Natural killer cell (primary cell): ENCODE results near the gene POT1. TPM values are rescaled to one million over a fixed set of nuclear protein-coding genes. Genes with fewer than 3 reads are reported as not detected.

Experiments
- ATAC-seq, 3 donors: fragments of 150-1000 bp in 2 of 3; fragments of 200-7000 bp in 1 of 3; cut with Tn5 transposase; 1 replicate in 1 of 3; 2 replicates in 2 of 3; pipeline ENCODE4 v1.10.0; 2021; ENCODE audit warnings: mild to moderate bottlenecking in 2 of 3, moderate library complexity in 2 of 3
- DNase-seq, 2 donors: peaks; one replicate each; pipeline versions ENCODE4 v3.0.0 to v3.0.0-alpha.2; 2013 to 2021; ENCODE audit warnings: mixed read lengths in 1 of 2
- H3K27ac ChIP-seq: one replicate; pipeline ENCODE4 v1.5.1; 2013; ENCODE audit warnings: mild to moderate bottlenecking, low read length
- H3K27me3 ChIP-seq: one replicate; pipeline ENCODE4 v1.6.1; 2013; ENCODE audit warnings: low read length; ENCODE audit not compliant: control insufficient read depth, insufficient read depth
- H3K36me3 ChIP-seq: one replicate; pipeline ENCODE4 v1.6.1; 2013; ENCODE audit warnings: low read length; ENCODE audit not compliant: control insufficient read depth, insufficient read depth
- H3K4me1 ChIP-seq: one replicate; pipeline ENCODE4 v1.6.1; 2013; ENCODE audit warnings: low read length; ENCODE audit not compliant: control insufficient read depth, insufficient read depth
- H3K4me3 ChIP-seq: one replicate; pipeline ENCODE4 v1.5.1; 2013; ENCODE audit warnings: low read length
- H3K9me3 ChIP-seq: one replicate; pipeline ENCODE4 v1.6.1; 2013; ENCODE audit warnings: low read length; ENCODE audit not compliant: control insufficient read depth, insufficient read depth
- H3K27ac Mint-ChIP-seq, 2 donors: one replicate each; pipeline ENCODE4 v1.8.0; 2022; ENCODE audit warnings: mild to moderate bottlenecking in 2 of 2, mixed read lengths in 2 of 2, moderate library complexity in 1 of 2
- H3K27me3 Mint-ChIP-seq, 2 donors: one replicate each; pipeline ENCODE4 v1.8.0; 2022; ENCODE audit warnings: low read depth in 2 of 2, mixed read lengths in 2 of 2
- H3K36me3 Mint-ChIP-seq: one replicate; pipeline ENCODE4 v1.8.0; 2022; ENCODE audit warnings: mixed read lengths
- H3K4me1 Mint-ChIP-seq, 2 donors: one replicate each; pipeline ENCODE4 v1.8.0; 2022; ENCODE audit warnings: mixed read lengths in 2 of 2
- H3K4me3 Mint-ChIP-seq: one replicate; pipeline ENCODE4 v1.8.0; 2022; ENCODE audit warnings: mild to moderate bottlenecking, moderate library complexity, mixed read lengths
- H3K9me3 Mint-ChIP-seq, 2 donors: one replicate each; pipeline ENCODE4 v1.8.0; 2022; ENCODE audit warnings: mixed read lengths in 2 of 2
- WGBS: methylation state at CpG from one replicate; pipeline ENCODE4 v1.1.7; 2013; ENCODE audit warnings: missing lambda C conversion rate; ENCODE audit not compliant: insufficient coverage; 5-methylcytosine and 5-hydroxymethylcytosine counted together
- intact Hi-C: fragments of 100-400 bp; cut with micrococcal nuclease; formaldehyde crosslinking; loops from one replicate; pipeline ENCODE4 v1.14.2; 2022
- total RNA-seq, 4 donors: library from RNA; stranded (reverse); fragments of 120-200 nt in 1 of 4; gene quantifications; one replicate each; pipeline versions ENCODE4 v1.2.3 to v1.2.4, GENCODE V29; 2013 to 2022
- TF ChIP-seq, protein P1 (sequence below): fragments of 200-600 bp; IDR thresholded peaks from one replicate; pipeline ENCODE4 v1.8.0; 2022; ENCODE audit warnings: antibody characterized with exemption

POT1 gene
- total RNA-seq, 3 donors from 2014 or later (not counting 1 experiment from before 2014, with no cell fraction given), result 19.7 to 22.0 (median 20.8) TPM

DNA sequence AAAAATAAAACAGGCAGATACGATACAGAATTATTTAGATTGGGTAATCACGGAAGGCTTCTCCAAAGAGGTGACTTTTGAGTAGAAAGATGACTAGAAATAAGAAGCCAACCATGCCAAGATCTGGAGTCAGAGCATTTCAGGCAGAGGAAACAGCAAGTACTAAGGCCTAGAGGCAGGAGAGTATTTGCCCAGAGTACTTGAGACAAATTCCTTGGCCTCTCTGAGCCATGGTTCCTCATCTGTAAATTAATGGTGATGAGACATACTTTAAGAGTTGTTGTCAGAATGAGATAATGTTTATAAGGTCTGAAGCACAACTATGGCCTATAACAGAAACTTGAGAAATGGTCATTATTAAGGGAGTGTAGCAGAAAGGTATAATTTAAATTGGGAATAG, 148.2 kb downstream of the POT1 start:
- Mint-ChIP-seq H3K9me3 (peaks cover 0 to 2% of the 10 kb centered on the region in 2 donors), H3K27ac (no peak overlapping the region), H3K36me3 (no peaks in the 10 kb centered on the region), H3K27me3 (peaks cover 0 to 4% of the 10 kb centered on the region in 2 donors), H3K4me1 (no peaks in the 10 kb centered on the region), H3K4me3 (no peak overlapping the region)
- H3K27me3 ChIP-seq, result no peaks in the 10 kb centered on the region
- 91% methylated on average over 2 of the region's 2 CpGs for WGBS
- intact Hi-C loops, result no loop called here
- DNase-seq, result no peak
- H3K4me1 ChIP-seq, result no peaks in the 10 kb centered on the region
- TF ChIP-seq, protein P1, sequence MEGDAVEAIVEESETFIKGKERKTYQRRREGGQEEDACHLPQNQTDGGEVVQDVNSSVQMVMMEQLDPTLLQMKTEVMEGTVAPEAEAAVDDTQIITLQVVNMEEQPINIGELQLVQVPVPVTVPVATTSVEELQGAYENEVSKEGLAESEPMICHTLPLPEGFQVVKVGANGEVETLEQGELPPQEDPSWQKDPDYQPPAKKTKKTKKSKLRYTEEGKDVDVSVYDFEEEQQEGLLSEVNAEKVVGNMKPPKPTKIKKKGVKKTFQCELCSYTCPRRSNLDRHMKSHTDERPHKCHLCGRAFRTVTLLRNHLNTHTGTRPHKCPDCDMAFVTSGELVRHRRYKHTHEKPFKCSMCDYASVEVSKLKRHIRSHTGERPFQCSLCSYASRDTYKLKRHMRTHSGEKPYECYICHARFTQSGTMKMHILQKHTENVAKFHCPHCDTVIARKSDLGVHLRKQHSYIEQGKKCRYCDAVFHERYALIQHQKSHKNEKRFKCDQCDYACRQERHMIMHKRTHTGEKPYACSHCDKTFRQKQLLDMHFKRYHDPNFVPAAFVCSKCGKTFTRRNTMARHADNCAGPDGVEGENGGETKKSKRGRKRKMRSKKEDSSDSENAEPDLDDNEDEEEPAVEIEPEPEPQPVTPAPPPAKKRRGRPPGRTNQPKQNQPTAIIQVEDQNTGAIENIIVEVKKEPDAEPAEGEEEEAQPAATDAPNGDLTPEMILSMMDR, result no peak
- H3K9me3 ChIP-seq, result no peaks in the 10 kb centered on the region
- no peaks in the 10 kb centered on the region for H3K36me3 ChIP-seq
- no peak overlapping the region for H3K27ac ChIP-seq
- no peak overlapping the region for H3K4me3 ChIP-seq
- ATAC-seq, result no peak

DNA sequence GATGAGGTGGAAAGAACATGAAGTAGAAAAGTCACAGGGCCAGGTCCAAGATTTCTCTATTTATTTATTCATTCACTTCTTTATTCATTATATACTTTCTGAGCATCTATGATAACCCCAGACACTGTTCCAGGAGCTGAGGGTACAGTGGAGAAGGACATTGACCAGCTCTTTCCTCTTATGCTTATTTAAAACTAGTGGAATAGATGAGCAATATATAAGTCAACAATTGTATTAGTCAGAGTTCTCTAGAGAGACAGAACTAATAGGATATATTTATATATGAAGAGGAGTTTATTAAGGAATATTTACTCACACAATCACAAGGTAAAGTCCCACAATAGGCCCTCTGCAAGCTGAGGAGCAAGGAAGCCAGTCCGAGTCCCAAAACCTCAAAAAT, 149.0 kb downstream of the POT1 start:
- intact Hi-C loops, result no loop called here
- no peak for DNase-seq
- TF ChIP-seq, protein P1, result no peak
- no peaks in the 10 kb centered on the region for H3K4me1 Mint-ChIP-seq
- no peaks in the 10 kb centered on the region for H3K4me1 ChIP-seq
- H3K36me3 Mint-ChIP-seq, result no peaks in the 10 kb centered on the region
- H3K27ac ChIP-seq, result no peak overlapping the region
- H3K27ac Mint-ChIP-seq, result no peak overlapping the region
- no peak overlapping the region for H3K4me3 ChIP-seq
- peaks cover 0 to 2% of the 10 kb centered on the region in 2 donors for H3K9me3 Mint-ChIP-seq
- 75% methylated on average over 1 of the region's 1 CpG for WGBS
- H3K27me3 ChIP-seq, result no peaks in the 10 kb centered on the region
- no peaks in the 10 kb centered on the region for H3K36me3 ChIP-seq
- ATAC-seq, result no peak
- no peak overlapping the region for H3K4me3 Mint-ChIP-seq
- no peaks in the 10 kb centered on the region for H3K9me3 ChIP-seq
- H3K27me3 Mint-ChIP-seq, result peaks cover 0 to 4% of the 10 kb centered on the region in 2 donors

DNA sequence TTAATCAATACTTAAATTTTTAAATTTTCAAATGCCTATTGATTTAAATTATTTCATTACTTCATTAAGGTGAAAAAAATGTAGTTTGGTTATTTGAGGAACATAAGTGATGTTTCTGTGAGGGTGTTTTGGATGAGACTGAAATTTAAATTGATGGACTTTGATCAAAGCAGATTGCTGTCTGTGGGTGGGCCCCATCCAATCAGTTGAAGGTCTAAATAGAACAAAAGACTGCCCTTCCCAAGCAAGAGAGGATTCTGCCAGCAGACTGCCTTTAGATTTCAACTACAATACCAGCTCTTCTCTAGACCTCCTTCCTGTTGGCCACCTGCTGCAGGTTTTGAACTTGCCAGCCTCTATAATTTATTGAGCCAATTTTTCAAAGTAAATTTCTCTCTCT, 149.6 kb downstream of the POT1 start:
- ATAC-seq, result no peak
- TF ChIP-seq, protein P1, result no peak
- Mint-ChIP-seq H3K9me3 (peaks cover 0 to 2% of the 10 kb centered on the region in 2 donors), H3K36me3 (no peaks in the 10 kb centered on the region), H3K4me3 (no peak overlapping the region), H3K27ac (no peak overlapping the region), H3K4me1 (no peaks in the 10 kb centered on the region), H3K27me3 (peaks cover 0 to 4% of the 10 kb centered on the region in 2 donors)
- no peak overlapping the region for H3K27ac ChIP-seq
- DNase-seq, result no peak
- intact Hi-C loops, result no loop called here
- no peaks in the 10 kb centered on the region for H3K4me1 ChIP-seq
- no peaks in the 10 kb centered on the region for H3K36me3 ChIP-seq
- no peaks in the 10 kb centered on the region for H3K27me3 ChIP-seq
- no peaks in the 10 kb centered on the region for H3K9me3 ChIP-seq
- no peak overlapping the region for H3K4me3 ChIP-seq

DNA sequence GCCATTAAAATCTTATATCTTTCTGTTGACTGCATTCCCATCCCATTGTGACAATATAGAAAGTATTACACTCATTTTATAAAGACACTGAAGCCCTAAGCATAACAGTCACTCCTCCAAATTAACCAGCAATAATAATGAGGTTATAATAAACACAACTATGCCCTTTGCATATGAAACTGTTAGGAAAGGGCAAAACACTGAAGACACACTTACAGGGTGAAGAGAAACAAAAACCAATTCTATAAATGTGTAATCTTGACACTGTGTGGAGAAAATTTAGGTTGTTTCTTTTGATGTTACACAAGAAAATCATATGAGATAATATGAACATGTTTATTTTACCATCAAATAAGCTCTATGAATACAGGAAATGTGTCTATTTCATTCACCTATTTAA, 150.0 kb downstream of the POT1 start:
- no peaks in the 10 kb centered on the region for H3K27me3 ChIP-seq
- no peaks in the 10 kb centered on the region for H3K36me3 Mint-ChIP-seq
- no peaks in the 10 kb centered on the region for H3K4me1 Mint-ChIP-seq
- intact Hi-C loops, result no loop called here
- H3K27ac ChIP-seq, result no peak overlapping the region
- peaks cover 0 to 2% of the 10 kb centered on the region in 2 donors for H3K9me3 Mint-ChIP-seq
- H3K9me3 ChIP-seq, result no peaks in the 10 kb centered on the region
- no peaks in the 10 kb centered on the region for H3K36me3 ChIP-seq
- TF ChIP-seq, protein P1, result no peak
- ATAC-seq, result no peak
- no peak overlapping the region for H3K27ac Mint-ChIP-seq
- H3K4me3 ChIP-seq, result no peak overlapping the region
- no peaks in the 10 kb centered on the region for H3K4me1 ChIP-seq
- peaks cover 0 to 4% of the 10 kb centered on the region in 2 donors for H3K27me3 Mint-ChIP-seq
- no peak overlapping the region for H3K4me3 Mint-ChIP-seq
- DNase-seq, result no peak
